H7 (cell line): Measurements from ENCODE around the gene HNRNPA2B1. TPM values are rescaled to one million over a fixed set of nuclear protein-coding genes. Genes with fewer than 3 reads are reported as not detected.

Source experiments
- DNase-seq: peaks from one replicate; pipeline ENCODE4 v3.0.0; 2012
- H3K27me3 ChIP-seq: 2 replicates; pipeline ENCODE4 v1.6.0; 2011; ENCODE audit warnings: mild to moderate bottlenecking, low read length; ENCODE audit not compliant: control insufficient read depth, insufficient read depth
- H3K36me3 ChIP-seq: replicated peaks from 2 replicates; pipeline ENCODE4 v1.5.1; 2011; ENCODE audit warnings: low read length; ENCODE audit not compliant: control insufficient read depth, insufficient read depth
- H3K4me3 ChIP-seq: 2 replicates; pipeline ENCODE4 v1.5.1; 2011; ENCODE audit warnings: low read depth, mild to moderate bottlenecking, control low read depth, low read length, moderate library complexity; ENCODE audit not compliant: insufficient read depth
- total RNA-seq: library from RNA; depleted of rRNA; stranded (reverse); fragments of >200 nt; shearing (Covaris generic); gene quantifications from 2 replicates; pipeline ENCODE4 v1.2.3, GENCODE V29; 2014; rRNA removed

Gene HNRNPA2B1
- total RNA-seq, result 223 and 239 TPM in 2 replicates

- Histone ChIP-seq H3K36me3 (peaks cover 22% of the 10 kb centered on the region), H3K27me3 (no peaks in the 10 kb centered on the region), H3K4me3 (peak within 1 kb of the TSS; percentile 95)
- peak; percentile 82 for DNase-seq
Measured at GRCh38 chr7:26200444-26201246, at the start of gene HNRNPA2B1. Gene HNRNPA2B1 (minus strand): TSS chr7:26200746. CDS start chr7:26200577, 169 bp downstream.

GRCh38 chr7:26250239-26250638 lies 49.7 kb upstream of the HNRNPA2B1 start:
- Histone ChIP-seq H3K36me3 (no peaks in the 10 kb centered on the region), H3K27me3 (no peaks in the 10 kb centered on the region), H3K4me3 (no peak overlapping the region)
- DNase-seq, result no peak

- no peaks in the 10 kb centered on the region for H3K36me3 ChIP-seq
- H3K27me3 ChIP-seq, result no peaks in the 10 kb centered on the region
- H3K4me3 ChIP-seq, result no peak overlapping the region
- no peak for DNase-seq
Measured at GRCh38 chr7:26245150-26245549, 44.6 kb upstream of the HNRNPA2B1 start.

GRCh38 chr7:26238032-26238431 lies 37.5 kb upstream of the HNRNPA2B1 start:
- Histone ChIP-seq H3K27me3 (no peaks in the 10 kb centered on the region), H3K4me3 (no peak overlapping the region), H3K36me3 (no peaks in the 10 kb centered on the region)
- no peak for DNase-seq

GRCh38 chr7:26237035-26237807 lies 36.7 kb upstream of the HNRNPA2B1 start:
- DNase-seq, result no peak
- Histone ChIP-seq H3K27me3 (no peaks in the 10 kb centered on the region), H3K36me3 (no peaks in the 10 kb centered on the region), H3K4me3 (no peak overlapping the region)

- DNase-seq, result no peak
- no peak overlapping the region for H3K4me3 ChIP-seq
- no peaks in the 10 kb centered on the region for H3K27me3 ChIP-seq
- no peaks in the 10 kb centered on the region for H3K36me3 ChIP-seq
Measured at GRCh38 chr7:26233902-26234511, 33.5 kb upstream of the HNRNPA2B1 start.

GRCh38 chr7:26227987-26228386 lies 27.4 kb upstream of the HNRNPA2B1 start:
- Histone ChIP-seq H3K36me3 (no peaks in the 10 kb centered on the region), H3K4me3 (no peak overlapping the region), H3K27me3 (no peaks in the 10 kb centered on the region)
- no peak for DNase-seq

- no peaks in the 10 kb centered on the region for H3K36me3 ChIP-seq
- H3K4me3 ChIP-seq, result no peak overlapping the region
- DNase-seq, result no peak
- no peaks in the 10 kb centered on the region for H3K27me3 ChIP-seq
Measured at GRCh38 chr7:26224359-26224758, 23.8 kb upstream of the HNRNPA2B1 start.

GRCh38 chr7:26216049-26216448 lies 15.5 kb upstream of the HNRNPA2B1 start:
- H3K27me3 ChIP-seq, result no peaks in the 10 kb centered on the region
- peaks cover 2% of the 10 kb centered on the region for H3K36me3 ChIP-seq
- no peak overlapping the region for H3K4me3 ChIP-seq
- DNase-seq, result no peak

- H3K27me3 ChIP-seq, result no peaks in the 10 kb centered on the region
- H3K36me3 ChIP-seq, result peaks cover 13% of the 10 kb centered on the region
- DNase-seq, result no peak
- no peak overlapping the region for H3K4me3 ChIP-seq
Measured at GRCh38 chr7:26213807-26214515, 13.4 kb upstream of the HNRNPA2B1 start.

- no peak for DNase-seq
- H3K4me3 ChIP-seq, result no peak overlapping the region
- H3K27me3 ChIP-seq, result no peaks in the 10 kb centered on the region
- peaks cover 15% of the 10 kb centered on the region for H3K36me3 ChIP-seq
Measured at GRCh38 chr7:26212921-26213718, 12.6 kb upstream of the HNRNPA2B1 start.

- DNase-seq, result no peak
- Histone ChIP-seq H3K4me3 (no peak overlapping the region), H3K36me3 (peaks cover 28% of the 10 kb centered on the region), H3K27me3 (no peaks in the 10 kb centered on the region)
Measured at GRCh38 chr7:26208040-26208439, 7.5 kb upstream of the HNRNPA2B1 start.

GRCh38 chr7:26203016-26203415 lies 2.5 kb upstream of the HNRNPA2B1 start:
- Histone ChIP-seq H3K4me3 (peak overlapping the region; percentile 94), H3K36me3 (peaks cover 19% of the 10 kb centered on the region), H3K27me3 (no peaks in the 10 kb centered on the region)
- DNase-seq, result no peak
